ENCODE measurements around the gene MASP1.
"Not testable (repeated sequence)": the region's sequence is repeated elsewhere in the genome, so short reads cannot be mapped to it uniquely, and the experiment has no call there.

The MASP1 gene

GRCh38 chr3:187212705-187213104 lies 78.8 kb downstream of the MASP1 start:
- no peak for DNase-seq

DNA sequence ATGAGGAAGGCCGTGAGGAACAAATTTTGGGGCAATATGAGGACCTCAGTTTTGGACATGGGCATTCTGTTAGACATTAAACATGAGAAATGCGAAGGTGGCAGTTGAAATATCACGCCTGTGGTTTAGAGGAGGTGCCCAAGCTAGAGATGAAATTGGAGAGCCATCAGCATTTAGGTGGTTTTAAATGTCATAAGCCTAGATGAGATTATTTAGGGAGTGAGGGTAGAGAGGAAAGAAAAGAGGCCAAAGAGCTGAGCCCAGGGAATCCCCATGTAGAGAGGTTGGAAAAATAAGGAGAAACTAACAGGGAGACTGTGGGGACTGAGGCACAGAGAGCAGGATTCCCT lies 79.4 kb downstream of the MASP1 start:
- no peak for DNase-seq

DNA sequence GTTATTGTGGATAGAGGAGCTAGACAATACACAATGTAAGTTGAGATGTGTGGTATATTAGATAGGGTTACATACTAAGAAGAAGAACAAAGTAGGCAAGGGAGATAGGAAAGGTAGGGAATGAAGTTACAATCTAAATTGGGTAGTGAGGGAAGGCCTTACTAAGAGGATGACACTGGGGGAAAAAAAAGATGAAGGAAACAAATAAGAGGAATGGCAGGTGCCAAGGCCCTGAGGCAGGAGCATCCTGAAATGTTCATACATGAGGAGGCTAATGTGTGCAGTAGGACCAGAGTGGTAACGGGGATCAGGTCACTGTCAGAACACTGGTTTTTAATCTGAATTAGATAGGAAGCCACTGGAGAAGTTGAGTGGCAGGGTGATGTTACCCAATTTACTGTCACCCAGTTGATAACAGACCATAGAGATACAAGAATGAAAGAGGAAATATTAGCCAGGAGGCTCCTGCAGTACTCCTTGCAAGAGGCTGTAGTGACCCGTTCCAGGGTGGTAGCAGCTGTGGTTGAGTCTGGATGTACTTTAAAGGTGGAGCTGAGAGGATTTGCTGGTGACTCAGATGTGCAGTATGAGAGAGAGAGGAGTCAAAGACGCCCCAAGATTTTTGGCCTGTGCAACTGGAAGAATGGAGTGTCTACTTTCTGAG lies 79.9 kb downstream of the MASP1 start:
- no peak for DNase-seq

DNA sequence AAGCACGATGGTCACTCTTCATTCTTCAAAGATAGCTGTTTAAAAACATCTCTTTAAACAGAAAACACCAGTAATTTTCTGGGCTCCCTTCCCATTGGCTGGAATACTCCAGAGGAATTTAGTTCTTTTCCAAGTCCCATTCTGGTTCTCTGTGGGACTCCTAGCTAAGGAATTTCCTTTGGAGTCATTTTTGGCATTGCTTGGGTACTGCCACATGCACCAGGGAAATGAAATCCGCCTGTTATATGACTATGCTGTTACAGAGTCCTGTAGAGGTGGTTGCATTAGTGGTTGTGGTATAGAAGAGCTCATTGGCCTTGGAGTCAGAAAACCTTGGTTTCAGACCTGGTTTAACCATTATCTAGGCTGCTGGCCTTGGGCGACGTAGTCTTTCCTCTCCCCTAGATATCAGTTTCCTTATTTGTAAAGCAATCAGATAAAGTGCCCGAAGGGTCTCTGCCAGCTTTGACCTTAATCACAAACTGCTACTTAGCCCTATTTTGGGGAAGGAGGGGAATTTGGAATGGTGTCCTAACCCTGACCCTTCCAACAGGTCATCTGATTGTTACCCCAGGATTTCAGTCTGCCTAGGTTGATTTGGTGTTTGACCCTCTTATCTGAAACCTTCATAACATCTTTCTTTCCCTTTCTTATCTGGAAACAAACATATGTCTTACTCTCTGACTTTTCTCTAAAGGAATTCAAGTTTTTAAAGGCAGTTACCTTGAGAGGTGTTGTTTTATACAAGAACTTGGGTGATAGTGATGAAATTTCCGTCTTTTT lies 80.8 kb downstream of the MASP1 start:
- DNase-seq, result no peak

GRCh38 chr3:187210091-187210490 lies 81.4 kb downstream of the MASP1 start:
- DNase-seq, result no peak

- DNase-seq, result no peak
Observed at GRCh38 chr3:187209491-187209890, 82.0 kb downstream of the MASP1 start.

DNA sequence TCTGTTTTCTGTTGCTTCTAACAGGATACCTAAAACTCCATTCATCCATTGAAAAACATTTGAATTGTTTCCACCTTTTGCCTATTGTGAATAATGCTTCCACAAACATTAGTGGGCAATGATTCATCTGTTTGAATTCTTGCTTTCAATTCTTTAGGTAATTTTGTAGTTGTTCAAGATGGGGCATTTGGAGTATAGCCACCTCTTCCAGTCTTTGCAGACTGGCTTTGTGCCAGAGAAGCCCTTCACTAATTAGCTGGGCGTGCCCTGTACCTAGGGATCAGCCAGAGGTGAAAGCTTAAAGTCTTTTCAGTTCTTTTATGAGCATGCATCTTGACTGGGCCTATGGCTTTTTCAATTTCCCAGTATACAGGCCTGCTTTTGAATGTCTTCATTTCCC lies 83.4 kb downstream of the MASP1 start:
- no peak for DNase-seq

DNA sequence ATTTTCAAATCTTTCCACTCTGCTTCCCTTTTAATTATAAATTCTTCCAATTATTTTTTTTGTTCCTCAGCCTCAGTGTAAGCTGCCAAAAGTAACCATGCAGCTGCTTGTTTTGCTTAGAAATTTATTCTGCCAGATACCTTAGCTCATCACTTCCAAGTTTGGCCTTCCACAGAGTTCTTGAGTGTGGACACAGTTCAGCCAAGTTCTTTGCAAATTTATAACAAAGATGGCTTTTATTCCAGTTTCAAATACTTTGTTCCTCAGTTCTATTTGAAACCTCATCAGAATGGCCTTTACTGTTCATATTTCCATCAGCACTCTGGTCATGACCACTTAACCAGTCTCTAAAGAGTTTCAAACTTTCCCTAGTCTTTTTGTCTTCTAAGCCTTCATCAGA lies 83.9 kb downstream of the MASP1 start:
- DNase-seq, result no peak

GRCh38 chr3:187207062-187207461 lies 84.5 kb downstream of the MASP1 start:
- no peak for DNase-seq

- DNase-seq, result no peak
Observed at GRCh38 chr3:187205683-187206082, 85.9 kb downstream of the MASP1 start.

- not testable (repeated sequence) for DNase-seq
Observed at GRCh38 chr3:187199463-187200050, 92.0 kb downstream of the MASP1 start.

DNA sequence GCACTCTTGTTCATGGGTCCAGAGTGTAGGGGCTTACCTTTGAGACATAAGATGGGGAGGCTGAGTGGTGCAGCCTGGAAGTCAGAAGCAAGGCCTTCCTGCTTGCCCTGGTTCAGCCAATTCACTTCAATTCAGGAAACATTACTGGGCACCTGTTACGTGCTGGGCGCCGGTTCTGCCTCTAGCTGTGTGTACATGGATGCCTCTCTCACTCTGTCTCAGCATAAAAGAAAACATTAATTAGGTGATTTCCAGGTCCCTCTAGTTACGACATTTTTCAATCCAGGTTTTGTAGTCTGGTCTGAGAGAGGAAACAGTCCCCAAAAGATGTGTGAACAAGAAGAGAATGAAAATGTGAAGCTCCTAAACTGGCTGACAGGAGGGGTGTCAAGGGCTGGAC lies 93.0 kb downstream of the MASP1 start:
- DNase-seq, result no peak

DNA sequence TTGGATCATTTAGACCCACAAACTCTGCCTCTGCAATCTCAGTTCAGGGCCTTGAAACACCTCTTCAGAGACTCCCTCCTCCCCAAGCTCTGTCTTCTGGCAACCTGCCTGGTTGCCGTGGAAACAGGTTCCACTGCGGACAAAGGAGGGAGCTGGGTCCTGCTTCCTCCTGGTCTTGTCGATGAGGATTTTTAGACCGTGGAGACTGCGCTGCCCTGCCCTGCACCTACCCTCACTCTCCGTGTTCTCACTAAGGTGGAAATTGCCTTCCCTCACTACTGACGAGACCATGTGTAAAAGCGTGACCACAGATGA lies 94.2 kb downstream of the MASP1 start, which contains the start of gene RTP1:
Gene RTP1 (plus strand): TSS at position 152 of the 315 bp plus-strand sequence. CDS start 30 bp downstream, at position 182.
- no peak for DNase-seq

DNA sequence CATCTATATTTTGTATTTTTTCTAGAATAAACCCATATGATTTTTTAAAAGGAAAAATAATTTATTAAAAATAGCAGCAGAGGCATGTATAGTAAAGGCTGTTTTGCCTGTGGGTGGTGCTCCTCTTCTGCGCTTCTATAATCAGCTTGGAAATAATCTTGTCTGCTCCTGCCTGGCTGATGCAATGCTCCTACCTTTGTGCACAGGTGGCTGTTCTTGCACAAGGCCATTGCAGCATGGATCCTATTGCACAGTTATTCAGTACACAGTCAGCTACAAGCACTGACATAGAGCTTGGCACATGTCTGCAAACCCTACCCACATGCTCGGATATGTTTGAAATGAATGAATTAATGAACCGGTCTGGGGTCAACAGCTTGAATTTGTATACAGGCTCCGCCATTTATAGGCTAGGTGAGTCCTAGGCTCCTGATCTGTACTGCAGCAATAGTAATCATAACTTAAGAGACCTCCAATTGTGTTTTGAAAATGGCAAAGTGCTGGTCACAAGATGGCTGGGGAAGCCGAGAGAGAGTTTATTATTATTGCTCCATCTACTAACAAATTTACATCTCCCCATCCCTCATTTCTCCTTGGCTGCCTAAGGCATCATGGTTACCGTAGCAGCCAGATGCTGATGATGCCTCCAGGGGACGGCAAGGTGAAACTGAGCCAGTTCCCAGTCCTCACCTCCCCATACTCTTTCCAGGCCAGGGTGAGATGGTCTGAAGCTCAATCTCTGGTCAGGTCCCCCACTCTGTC lies 94.8 kb downstream of the MASP1 start:
- DNase-seq, result no peak

DNA sequence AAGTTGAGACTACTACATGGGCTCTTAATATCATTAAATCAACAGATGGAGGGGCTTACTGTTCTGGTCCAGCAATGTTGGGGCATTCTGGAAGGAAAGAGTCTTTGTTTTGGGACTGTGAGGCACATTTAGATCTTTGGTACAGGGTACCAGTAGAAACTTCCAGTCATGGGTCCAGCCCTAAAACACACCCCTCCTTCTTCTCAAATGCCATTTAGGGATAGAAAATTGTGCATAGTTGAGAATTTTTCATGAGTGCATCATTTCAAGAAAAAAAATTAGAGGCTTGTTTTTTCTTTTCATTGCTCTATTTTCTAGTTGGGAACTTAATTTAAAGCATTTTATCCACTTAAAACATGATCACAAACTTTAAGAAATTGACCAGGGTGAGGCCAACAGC lies 98.4 kb downstream of the MASP1 start:
- no peak for DNase-seq

DNA sequence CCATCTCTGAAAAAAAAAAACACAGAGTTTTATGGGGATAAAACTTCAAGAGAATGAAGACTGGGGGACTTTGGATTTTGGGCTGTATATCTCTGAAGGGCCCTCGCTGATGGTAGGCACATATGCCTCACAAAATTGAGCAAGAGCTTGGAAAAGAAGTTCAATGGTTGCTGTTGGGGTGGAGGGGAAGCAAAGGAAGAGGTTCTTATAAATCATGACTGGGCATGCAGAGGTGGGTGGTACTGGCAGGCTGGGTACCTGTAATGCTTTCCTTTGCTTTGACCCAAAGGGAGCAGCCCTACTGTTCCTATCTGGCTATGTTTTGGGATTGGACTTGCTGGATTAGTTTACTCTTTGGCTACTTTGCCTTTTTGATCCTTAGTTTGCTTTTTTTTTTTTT lies 100.3 kb downstream of the MASP1 start:
- DNase-seq, result no peak

DNA sequence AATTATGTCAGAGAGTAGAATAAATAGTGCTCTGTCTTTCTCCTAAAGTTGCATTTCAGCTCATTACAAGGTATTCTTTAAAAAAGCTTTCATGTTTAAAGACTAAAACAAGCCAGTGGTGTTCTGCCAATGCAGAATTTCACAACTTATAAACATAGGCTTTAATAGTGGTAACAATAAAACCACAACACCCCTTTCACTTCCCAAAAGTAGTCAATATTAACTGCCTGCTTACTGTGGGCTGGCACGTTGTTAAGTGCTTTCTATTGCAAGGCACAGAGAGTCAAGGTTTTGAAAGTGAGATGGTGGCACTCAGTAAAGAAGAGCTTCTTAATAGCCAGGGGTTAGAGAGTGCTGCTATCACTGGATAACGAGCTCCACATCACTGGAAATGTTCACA lies 102.6 kb downstream of the MASP1 start:
- DNase-seq, result no peak

- no peak for DNase-seq
Observed at GRCh38 chr3:187186801-187187421, 104.6 kb downstream of the MASP1 start.

GRCh38 chr3:187186375-187186774 lies 105.2 kb downstream of the MASP1 start:
- DNase-seq, result no peak

- DNase-seq, result no peak
Observed at GRCh38 chr3:187185759-187186158, 105.8 kb downstream of the MASP1 start.

Measured in activated naive CD4-positive, alpha-beta T cell treated with Interleukin-2 at 50 U/mL for 16 hours (primary cell).